ENCODE data around the gene FADS1.

Gene FADS1

GRCh38 chr11:61775106-61775505 lies 41.7 kb downstream of the FADS1 start:
- no peak for DNase-seq

GRCh38 chr11:61774411-61774810 lies 42.4 kb downstream of the FADS1 start:
- DNase-seq: no peak

- DNase-seq: no peak
These were observed 43.0 kb downstream of the FADS1 start for GRCh38 chr11:61773809-61774208.

GRCh38 chr11:61773356-61773755 lies 43.4 kb downstream of the FADS1 start:
- DNase-seq: no peak

- no peak for DNase-seq
These were observed 44.8 kb downstream of the FADS1 start for GRCh38 chr11:61771985-61772455.

GRCh38 chr11:61771195-61771894 lies 45.5 kb downstream of the FADS1 start:
- DNase-seq: no peak

- DNase-seq: no peak
These were observed 46.7 kb downstream of the FADS1 start for GRCh38 chr11:61769946-61770683.

- DNase-seq: no peak
These were observed 47.5 kb downstream of the FADS1 start for GRCh38 chr11:61769169-61769920.

- DNase-seq: no peak
These were observed 48.3 kb downstream of the FADS1 start for GRCh38 chr11:61768376-61769076.

GRCh38 chr11:61766353-61766841 lies 50.4 kb downstream of the FADS1 start:
- no peak for DNase-seq

GRCh38 chr11:61765550-61766253 lies 51.1 kb downstream of the FADS1 start:
- no peak for DNase-seq

- DNase-seq: no peak
These were observed 52.1 kb downstream of the FADS1 start for GRCh38 chr11:61764606-61765260.

GRCh38 chr11:61763930-61764605 lies 52.7 kb downstream of the FADS1 start:
- no peak for DNase-seq

- no peak for DNase-seq
These were observed 54.0 kb downstream of the FADS1 start for GRCh38 chr11:61762798-61763197.

GRCh38 chr11:61762223-61762615 lies 54.6 kb downstream of the FADS1 start:
- DNase-seq: no peak

- no peak for DNase-seq
These were observed 55.2 kb downstream of the FADS1 start for GRCh38 chr11:61761440-61762222.

- DNase-seq: no peak
These were observed 55.9 kb downstream of the FADS1 start for GRCh38 chr11:61760946-61761345.

GRCh38 chr11:61757213-61757862 lies 59.5 kb downstream of the FADS1 start:
- no peak for DNase-seq

- DNase-seq: no peak
These were observed 60.2 kb downstream of the FADS1 start for GRCh38 chr11:61756452-61757212.

Data from T-helper 9 cell (primary cell).